CD4-positive, alpha-beta T cell treated with Interleukin-15 for 1 hour (primary cell): ENCODE results near the gene ALDOA.
A peak's percentile ranks its signal among the peaks of the same experiment; 100 is the strongest.

Experiments used
- DNase-seq: peaks from one replicate; pipeline ENCODE4 v3.0.0-alpha.2; 2020

The ALDOA gene

DNA sequence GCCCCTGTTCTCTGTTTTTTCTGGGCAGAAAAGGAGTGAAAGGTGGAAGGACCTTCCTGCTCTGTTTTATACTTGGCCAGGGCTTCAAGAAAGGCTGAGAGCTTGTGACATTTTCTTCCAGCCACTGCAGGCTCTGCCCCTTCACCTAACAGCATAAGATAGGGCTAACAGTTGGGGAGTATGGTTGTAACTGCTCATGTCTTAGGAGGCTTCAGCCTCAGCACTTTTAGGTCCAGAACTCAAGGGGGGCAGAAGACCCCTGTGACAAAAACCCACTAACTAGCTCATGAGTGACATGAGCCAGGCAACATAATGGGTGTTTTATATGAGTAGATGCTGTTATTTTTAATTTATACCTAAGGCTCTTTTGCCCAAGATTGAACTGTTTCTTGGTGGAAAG is 4.9 kb downstream of the ALDOA start:
- DNase-seq = no peak

DNA sequence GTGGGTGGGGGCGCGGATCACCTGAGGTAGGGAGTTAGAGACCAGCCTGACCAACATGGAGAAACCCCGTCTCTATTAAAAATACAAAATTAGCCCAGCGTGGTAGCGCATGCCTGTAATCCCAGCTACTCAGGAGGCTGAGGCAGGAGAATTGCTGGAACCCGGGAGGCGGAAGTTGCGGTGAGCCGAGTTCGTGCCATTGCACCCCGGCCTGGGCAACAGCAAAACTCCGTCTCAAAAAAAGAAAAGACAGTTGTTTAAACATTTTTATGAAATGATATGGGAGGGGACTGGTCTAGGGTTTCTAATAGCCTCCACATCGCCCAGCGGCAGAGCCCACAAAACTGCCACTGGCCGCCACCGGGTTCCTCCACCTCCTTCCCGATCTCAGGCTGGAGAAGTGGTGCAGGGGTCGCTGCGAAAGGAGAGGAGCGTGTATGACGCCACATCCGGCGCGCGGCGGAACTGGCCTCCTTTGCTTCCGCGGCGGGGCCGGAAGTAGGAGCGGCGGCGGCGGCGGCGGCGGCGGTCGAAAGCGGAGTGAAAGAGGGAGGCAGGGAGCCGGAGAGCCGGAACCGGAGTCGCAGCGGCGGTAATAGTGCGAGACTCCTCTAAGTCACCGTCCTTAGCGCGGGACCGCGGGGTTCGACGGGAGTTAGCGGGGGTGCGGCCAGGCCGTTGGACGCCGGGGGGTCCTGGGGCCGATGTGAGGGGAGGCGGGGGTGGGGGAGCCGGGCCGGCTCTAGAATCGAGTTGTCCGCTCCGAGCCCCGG is 10.1 kb downstream of the ALDOA start, which contains the start of gene PPP4C:
Gene PPP4C, plus strand, starts transcription at position 492 of the 773 bp plus-strand sequence. CDS start 384 bp downstream, outside the sequence.
- peak; percentile 87 for DNase-seq

DNA sequence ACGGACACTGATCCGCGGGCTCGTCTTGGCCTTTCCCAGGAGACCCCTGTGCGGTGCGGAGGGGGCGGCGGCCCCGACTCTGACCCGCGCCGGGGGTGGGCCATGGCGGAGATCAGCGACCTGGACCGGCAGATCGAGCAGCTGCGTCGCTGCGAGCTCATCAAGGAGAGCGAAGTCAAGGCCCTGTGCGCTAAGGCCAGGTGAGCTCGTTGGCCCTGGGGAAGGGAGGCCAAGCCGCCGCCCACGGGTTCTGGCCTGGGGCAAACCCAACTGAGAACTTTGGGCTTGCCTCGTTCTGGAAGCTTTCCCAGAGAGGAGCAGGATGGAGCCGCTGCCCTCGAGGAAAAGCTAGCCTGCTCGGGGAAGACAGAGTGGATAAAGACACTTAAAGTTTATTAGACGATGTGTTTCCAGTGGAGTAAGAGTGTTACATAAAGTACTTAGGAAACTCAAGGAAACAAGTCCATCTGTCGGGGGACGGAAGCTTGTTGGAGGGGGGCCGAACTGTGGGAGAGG is 10.8 kb downstream of the ALDOA start:
- no peak for DNase-seq

DNA sequence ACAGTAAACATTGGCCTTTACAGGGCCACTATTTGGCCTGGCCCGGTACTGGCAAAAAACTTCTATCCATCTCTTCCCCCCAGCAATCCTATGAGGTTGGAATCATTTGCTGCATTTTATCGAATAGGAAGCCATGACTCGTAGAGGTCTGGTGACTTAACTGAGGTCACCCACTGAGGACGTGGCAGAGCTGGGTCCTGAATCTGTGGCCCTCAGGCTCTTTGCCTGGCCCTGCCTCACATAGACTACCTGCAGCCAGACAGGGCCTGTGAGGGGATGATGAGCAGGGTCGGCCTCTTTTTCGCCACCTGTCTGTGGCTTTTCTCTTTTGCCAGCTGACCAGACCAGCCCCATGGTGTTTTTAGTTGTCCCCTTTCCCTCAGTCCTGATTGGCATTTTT is 12.1 kb downstream of the ALDOA start:
- no peak for DNase-seq

DNA sequence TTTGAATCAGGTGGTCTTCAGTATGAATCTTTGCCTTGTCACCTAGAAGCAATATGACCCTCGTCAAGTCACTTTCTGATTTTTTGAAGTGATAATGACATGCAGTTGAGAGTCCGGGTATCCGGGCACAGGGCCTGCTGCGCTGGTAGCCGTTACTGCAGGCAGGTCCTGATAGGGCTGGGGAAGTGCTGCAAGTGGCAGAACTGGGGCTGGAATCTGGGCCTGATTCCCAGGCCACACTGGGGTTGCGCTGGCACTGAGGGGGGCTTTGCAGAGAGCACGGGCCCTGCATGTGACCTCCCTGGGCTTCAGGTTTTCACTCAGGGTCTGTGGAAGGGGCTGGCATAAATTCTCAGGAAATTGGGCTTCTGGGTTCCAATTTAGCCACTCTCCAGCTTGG is 13.2 kb downstream of the ALDOA start:
- no peak for DNase-seq

DNA sequence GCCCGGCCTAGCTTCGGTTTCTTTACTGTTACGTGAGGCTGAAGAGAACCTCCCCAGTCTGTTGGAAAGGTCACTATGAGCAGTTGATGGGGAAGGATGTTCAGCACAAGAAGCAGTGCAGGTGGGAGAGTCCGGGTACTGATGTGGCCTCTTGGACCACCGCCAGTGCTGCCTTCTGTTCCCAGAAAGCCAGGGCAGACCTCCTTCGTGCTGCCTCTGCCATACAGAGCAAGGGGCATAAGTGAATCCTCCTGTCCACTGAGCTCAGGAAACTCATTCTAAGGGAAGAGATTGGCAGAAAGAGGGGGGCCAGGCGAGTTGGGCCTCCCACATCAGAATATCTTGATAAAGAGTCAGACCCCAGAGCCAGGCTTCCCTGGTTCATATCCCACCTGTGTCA is 13.9 kb downstream of the ALDOA start:
- no peak for DNase-seq

DNA sequence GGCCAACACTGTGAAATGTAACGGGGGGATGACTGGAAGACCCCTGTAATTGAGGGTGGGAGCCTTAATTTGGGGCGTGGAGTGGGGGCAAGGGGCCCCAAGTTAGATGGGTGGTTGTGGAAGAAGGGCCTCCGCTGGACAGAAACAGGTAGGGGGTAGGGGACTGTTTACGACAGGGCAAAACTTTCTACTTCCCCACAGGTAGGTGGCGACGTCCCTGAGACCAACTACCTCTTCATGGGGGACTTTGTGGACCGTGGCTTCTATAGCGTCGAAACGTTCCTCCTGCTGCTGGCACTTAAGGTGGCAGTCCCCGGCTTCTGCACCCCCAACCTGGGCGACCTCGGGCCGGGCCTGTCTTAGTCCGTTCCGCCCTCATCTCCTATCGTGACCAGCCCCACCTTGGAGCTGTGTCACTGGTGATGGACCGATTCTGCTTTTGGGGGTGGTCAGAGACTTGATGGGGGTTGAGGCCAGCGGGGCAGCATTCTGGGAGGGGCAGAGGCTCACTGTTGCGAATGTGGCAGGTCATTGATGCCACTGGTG is 17.1 kb downstream of the ALDOA start:
- no peak for DNase-seq

DNA sequence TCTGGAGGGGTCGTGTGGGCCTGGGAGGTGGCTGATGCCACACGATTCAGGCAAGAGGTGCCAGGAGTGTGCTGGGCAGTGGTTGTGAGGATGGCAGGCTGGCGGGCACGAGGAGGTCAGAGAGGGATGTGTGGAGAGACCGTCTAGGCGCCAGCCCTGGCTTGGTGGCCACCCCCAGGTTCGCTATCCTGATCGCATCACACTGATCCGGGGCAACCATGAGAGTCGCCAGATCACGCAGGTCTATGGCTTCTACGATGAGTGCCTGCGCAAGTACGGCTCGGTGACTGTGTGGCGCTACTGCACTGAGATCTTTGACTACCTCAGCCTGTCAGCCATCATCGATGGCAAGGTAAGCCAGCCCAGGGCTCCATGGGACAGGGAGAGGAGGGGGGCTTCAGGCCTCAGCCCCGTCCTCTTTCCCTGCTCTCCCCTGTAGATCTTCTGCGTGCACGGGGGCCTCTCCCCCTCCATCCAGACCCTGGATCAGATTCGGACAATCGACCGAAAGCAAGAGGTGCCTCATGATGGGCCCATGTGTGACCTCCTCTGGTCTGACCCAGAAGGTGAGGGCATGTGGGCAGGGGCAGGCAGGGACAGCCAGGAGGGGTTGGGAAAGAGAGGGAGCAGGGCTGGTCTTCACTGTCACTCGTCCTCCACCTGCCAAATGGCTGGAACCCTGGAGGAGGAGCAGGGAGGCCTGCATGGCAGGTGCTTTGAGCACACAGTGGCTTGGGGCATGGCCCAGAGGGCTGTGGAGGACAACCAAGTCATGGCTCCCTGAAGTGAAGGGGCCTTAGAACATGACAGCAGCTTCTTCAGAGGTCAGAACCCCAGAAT is 17.9 kb downstream of the ALDOA start:
- DNase-seq = no peak

DNA sequence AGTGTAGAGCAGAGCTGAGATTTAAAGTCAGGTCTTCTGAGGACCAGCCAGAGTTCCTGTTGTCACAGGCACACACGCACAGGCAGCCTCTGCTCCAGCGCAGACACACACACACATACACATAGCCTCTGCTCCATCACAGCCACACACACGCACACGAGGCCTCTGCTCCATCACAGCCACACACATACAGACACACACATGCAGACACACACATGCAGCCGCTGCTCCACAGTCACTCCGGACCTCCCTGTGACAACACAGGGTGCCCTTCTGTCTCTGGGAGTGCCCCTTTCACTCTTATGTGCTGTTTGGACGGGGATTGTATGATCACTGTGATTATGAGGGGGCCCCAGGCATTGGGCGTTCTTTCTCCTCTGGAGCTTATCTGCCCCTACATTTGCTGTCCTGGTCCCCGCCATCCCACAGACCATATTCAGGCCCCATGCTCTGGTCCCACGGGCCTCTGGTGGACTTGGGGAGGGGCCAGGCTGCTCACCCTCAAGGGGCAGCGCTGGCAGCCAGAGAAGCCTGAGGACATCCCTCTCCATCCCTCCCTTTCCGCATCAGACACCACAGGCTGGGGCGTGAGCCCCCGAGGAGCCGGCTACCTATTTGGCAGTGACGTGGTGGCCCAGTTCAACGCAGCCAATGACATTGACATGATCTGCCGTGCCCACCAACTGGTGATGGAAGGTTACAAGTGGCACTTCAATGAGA is 18.7 kb downstream of the ALDOA start:
- no peak for DNase-seq

DNA sequence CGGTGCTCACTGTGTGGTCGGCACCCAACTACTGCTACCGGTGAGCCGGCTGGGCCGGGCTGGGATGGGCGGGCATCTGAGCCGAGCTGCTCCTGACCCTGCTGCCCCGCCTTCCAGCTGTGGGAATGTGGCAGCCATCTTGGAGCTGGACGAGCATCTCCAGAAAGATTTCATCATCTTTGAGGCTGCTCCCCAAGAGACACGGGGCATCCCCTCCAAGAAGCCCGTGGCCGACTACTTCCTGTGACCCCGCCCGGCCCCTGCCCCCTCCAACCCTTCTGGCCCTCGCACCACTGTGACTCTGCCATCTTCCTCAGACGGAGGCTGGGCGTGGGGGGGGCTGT is 19.2 kb downstream of the ALDOA start:
- DNase-seq = no peak

DNA sequence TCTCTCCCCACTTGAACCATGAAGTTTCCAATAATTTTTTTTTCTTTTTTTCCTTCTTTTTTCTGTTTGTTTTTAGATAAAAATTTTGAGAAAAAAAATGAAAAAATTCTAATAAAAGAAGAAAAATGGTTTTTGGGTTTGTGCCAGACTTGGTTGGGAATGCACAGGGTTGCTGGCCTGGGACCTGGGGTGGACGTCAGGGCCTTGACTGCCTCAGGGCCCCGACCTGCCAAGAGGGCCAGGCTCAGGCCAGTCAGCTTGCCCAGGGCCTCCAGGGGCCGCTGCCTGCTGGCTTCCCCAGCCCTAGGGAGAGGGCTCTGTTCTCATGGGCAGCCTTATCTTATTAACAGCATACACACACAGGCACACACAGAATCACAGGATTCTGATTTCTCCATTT is 19.7 kb downstream of the ALDOA start:
- no peak for DNase-seq

DNA sequence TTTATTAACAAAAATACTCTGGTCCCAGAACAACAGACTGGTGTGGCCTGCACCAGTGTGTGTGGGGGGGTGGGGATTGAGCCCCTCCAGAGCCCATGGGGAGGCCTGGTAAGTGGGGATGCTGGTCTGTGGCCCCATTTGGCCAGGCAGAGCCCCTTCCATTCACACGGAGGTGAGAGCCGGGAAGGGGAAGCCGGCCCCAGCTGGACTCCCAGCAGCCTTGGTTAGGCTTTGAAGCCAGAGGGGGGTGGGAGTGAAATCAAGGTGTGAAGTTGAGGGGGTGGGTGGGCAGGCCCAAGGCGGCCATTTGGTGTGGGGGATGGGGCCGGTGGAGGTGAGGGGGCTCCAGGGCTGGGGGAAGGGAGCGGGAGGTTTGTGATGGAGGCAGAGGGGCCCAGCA is 20.3 kb downstream of the ALDOA start:
- DNase-seq = no peak

DNA sequence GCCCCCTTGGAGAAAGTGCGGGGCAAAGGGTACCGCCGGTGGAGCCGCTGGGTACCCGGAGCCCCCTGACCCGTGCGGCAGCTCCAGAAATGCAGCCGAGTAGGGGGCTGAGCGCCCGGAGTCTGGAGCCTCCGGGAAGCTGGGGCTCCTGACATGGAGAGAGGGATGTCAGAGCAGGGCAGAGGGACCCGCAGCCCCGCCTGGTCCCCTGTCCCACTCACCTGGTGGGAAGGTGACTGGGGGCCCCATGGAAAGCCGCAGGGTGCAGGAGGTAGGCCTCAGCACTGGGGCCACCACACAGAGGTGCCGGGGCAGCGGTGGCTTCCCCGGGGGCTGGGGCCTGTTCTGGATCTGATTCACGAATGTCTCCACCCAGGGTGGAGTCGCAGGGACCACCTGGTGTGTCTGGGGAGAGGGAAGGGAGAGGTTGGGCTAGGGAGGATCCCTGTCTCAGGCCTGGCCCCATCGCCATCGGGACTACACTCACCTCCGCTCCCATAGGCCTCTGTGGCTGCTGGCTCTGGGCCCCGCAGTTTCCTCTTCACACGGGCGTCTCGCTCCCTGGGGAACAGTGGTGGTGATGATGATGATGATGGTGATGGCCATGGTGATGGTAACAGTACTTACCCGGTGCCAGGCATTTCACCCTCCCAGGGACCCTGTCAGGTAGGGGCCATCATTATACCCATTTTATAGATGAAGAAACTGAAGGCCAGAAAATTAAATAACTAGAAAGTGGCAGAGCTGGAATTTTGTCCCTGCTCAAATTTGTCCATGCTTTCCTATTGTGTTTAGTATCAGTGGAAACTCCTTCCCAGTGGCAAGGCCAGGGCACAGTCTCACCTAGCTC is 21.0 kb downstream of the ALDOA start:
- DNase-seq = no peak

DNA sequence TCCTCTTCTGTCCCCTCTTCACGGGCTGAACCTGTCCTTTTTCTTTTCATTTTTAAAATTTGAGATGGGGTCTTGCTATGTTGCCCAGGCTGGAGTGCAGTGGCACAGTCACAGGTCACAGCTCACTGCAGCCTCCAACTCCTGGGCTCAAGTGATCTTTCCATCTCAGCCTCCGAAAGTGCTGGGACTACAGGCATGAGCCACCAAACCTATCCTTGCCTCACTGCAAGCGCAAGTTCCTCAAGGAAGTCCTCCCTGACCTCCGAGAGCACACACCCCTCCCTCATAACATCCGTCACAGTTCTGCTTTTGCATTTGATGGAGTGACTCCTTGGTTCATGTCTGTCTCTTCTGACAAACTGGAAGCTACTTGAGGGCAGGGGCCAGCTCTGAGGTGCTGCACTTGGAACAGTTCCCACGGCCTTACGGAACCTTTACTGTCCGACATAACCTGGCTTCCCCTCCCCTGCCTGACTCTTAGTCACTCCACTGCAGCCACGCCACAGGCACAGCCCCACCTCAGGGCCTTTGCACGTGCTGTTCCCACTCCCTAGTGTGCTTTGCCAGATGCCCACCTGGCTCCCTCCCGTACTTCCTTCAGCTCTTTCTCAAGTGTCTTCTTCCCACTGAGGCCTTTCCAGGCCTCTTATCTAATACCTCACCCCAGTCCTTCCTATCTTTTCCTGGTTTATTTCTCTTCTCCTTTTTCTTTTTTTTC is 21.8 kb downstream of the ALDOA start:
- peak; percentile 70 for DNase-seq

DNA sequence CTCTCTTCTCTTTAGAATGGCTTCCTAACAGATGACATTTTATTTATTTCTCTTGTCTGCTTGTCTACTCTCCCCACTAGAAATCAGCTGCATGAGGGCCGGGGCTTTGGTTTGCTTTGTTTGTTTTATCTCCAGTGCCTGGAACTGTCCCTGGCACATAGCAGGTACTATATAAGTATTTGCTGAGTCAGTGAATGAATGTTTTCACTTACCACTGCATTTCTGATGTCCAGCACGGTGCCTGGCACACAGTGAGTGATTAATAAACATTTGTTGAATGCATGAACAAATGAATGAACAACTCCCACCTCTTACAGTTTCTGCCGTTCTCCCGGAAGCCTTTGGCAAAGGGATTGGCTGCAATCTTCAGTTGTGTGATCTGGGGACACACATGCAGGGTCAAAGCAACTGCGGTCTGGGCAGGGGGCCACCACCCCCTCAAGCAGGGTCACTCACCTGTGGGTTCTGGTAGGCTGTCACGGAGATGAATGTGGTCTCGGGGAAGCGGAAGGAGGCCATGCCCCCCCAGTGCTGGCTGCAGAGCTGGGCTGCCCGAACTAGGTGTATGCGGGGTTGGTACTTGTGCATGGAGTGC is 22.8 kb downstream of the ALDOA start:
- DNase-seq = no peak

DNA sequence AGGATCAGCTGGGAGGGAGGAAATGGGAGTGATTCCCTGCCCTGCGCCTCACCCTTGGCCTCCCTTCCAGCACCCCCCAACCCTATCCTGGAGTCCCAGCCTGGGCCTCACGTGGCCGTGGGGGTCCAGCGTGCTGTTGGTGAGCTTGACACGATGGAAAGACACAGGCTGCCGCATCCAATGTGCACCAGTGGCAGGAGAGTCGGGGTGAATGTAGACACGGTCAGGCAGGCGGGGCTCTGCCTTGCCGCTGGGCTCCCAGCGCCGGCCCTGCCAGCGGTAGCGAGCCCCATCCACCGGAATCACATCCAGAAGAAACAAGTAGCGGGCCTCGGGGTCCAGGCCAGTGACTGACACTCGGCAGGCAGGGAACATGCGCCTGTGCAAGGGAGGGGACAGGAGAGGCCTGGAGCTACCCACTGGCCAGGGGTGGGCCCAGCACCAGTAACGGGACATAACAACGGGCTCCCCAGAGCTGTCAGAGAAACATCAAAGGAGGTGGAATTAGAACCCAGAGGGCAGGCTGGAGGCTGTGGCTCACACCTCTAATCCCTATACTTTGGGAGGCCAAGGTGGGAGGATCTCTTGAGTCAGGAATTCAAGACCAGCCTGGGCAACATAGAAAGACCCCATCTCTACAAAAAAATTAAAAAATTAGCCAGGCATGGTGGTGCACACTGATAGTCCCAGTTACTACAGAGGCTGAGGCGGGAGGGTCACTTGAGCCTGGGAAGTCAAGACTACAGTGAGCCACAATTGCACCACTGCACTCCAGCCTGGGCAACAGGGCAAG is 23.5 kb downstream of the ALDOA start:
- DNase-seq = no peak

DNA sequence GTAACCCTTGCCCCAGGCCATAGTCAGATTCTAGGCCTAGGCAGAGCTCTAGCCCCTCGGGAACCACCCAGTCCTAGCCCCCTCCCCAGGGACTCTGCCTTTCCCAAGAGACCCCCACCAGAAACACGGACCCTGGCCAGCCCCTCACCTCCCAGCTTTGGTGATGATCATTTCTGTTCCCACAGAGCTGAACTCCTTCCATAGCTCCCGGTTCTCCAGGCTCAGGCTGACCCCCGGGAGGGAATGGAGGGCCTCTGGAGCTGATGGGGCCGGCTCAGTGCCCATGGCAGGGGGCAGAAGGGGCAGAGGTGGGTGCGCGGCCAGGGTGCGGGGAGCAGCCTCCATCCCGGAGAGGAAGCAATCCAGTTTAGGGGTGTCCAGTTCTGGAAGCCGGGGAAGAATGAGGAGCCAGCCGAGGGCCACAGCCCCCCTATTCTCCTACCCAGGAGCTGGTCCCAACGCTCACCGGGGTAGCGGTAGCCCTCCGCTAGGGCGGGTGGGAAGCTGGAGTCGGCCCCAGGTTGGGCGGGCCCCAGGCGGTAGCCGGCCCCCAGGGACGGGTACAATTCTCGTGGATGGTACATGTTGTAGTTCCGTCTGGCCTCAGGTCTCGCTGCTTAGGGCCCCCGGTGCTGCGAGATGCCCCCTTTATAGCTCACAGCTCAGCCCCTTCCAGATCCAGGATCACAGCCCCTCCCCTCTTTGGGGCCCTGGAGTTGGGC is 25.2 kb downstream of the ALDOA start:
- DNase-seq = no peak

DNA sequence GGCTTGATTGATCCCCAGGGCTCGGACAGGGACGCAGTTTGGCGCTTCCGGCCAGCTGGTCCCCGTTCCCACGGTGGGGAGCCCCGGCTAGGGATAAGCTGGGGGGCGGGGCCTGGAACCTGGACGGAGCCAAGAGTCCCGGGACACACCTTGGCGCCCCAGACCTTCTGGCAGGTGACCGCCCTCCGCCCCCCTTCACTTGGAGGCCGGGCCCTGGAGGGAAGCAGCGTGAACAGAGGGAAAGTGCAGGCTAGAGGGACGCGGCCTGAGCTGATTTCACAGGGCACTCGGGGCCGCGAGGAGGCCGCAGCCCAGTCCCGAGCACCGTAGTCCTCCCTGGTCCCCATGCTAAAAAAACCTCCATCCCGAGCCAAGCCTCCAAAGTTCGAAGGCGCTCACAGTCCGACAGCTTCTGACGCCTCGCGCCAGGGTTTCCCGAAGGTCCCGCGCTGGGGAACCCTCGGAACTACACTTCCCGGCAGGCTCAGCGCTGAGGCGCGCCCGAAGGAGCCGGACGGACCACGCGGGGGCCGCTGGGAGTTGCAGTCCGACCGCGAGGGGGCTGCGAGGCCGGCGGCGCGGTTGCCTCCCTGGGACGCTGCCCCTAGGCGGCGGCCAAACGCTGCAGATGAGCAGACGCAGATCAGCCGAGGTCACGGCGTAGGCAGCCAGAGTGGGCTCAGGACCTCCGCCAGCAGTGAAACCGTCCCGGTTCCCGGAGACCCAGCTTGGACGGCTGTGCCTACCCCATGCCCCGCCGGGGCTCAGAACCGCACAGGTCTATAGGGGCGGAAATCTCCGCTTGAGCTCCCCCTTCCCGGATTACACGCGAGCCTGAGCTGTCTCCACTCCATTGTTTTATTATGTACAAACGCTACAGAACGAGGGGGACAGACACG is 26.2 kb downstream of the ALDOA start, which contains the start of gene TBX6:
Gene TBX6, minus strand, starts transcription at position 451 of the 899 bp plus-strand sequence. CDS start 731 bp downstream, outside the sequence.
- DNase-seq = peak; percentile 92
